Frontal cortex (tissue), 4 donors: Measurements from ENCODE around the gene TRAK1. TPM values are rescaled to one million over a fixed set of nuclear protein-coding genes. Genes with fewer than 3 reads are reported as not detected.
A peak's percentile ranks its signal among the peaks of the same experiment; 100 is the strongest.

ENCODE experiments used
- DNase-seq, 2 donors: peaks; one replicate each; pipeline ENCODE4 v3.0.0; 2012; ENCODE audit warnings: low spot score in 2 of 2
- FAIRE-seq: peaks from 2 replicates; lab custom pipeline; 2012; peaks lifted over from hg19 to GRCh38; lab: Jason Lieb, UNC
- total RNA-seq: library from RNA; depleted of rRNA; stranded (reverse); fragments of >200 nt; gene quantifications from one replicate; pipeline ENCODE4 v1.2.3, GENCODE V29; 2014
- donor health status: control.
- donor health status: control.
- donor health status: control.

Gene TRAK1
- total RNA-seq, 1 donor from 2014 or later = 28.1 TPM

GRCh38 chr3:42169579-42170120 lies 78.5 kb downstream of the TRAK1 start:
- FAIRE-seq (no peak), DNase-seq (no peak)

GRCh38 chr3:42172047-42172654 lies 81.0 kb downstream of the TRAK1 start:
- no peak for DNase-seq
- FAIRE-seq = no peak

- no peak for FAIRE-seq
- DNase-seq = no peak
Observed at GRCh38 chr3:42173307-42173706, 82.2 kb downstream of the TRAK1 start.

DNA sequence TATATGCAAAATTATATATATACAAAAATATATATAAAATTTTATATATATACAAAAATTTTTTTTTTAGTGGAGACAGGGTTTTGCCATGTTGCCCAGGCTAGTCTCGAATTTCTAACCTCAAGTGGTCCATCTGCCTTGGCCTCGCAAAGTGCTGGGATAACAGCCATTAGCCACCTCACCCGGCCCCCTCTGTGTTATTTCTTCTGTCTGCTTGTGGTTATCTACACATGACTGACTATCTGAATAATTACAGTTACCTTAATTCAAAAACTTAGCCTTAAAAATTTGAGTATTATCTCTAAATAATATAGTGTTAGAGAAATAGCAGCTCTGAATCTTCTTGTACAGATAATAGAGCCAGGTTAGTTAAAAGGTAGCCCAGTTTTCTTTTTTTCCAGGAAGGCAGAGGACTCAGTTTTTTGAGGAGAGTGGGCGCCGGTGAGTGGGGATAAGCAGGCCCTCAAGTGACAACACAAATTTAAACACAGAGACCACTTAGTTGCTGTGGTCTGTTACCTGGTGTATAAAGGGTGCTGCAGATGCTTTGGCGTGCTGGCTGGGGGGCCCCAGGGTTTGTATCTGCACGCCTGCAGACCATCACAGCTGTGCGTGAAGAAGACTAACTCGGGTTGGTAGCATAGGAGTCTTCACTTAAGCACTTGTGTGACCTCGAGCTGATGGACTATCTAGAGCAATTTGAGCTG lies 83.7 kb downstream of the TRAK1 start:
- DNase-seq (no peak), FAIRE-seq (no peak)

- DNase-seq (no peak), FAIRE-seq (no peak)
Observed at GRCh38 chr3:42175386-42176240, 84.5 kb downstream of the TRAK1 start.

GRCh38 chr3:42176242-42177034 lies 85.3 kb downstream of the TRAK1 start:
- FAIRE-seq (no peak), DNase-seq (no peak)

DNA sequence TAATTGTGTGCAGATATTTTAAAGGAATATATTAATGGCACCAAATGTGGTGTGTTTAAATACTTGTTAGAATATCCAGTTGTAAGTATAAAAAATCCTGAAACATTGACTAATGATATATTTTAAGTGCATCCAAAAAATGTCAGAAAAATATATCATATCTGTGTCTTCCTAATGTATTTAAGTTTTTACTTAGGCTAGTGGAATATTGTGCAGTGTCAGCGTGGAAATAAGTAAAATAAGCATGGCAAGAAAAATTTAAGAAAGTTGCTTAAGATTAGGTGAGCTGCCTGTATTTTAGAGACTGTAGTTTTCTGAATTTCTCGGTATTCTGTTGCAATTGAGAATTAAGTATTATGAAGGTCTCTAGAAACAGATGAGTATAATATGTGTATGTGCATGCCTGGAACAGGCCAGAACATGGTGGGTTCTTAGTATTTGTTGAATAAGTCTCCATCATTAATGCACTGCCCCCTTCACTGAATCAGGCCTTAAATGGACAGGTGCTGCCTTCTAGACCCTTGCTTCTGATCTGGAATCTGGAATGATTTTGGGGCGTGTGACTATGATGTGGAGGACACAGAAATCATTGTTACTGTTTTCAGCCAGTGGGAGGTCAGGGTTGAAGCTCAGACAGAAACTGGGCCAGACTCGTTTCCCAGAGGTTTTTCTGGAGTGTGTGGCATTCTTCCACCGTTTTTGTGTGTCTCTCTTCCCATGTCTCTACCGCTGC lies 86.1 kb downstream of the TRAK1 start:
- DNase-seq (no peak), FAIRE-seq (no peak)

DNA sequence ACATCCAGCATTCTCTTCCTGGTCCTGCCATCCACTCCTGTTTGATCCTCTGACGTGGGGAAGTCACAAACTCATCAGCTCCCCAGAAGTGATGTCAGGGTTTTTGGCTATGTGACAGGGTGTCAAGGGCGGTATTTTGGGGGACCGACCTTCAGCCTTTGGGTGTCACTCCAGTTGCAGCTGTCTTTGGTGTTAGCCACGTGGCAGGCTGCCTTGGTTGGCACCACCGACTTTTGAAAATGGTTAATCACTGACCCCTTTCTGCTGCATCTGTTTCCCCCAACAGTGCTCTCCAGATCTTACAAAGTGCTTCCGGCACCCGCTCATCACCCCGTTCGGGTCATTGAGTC lies 86.6 kb downstream of the TRAK1 start:
- no peak for DNase-seq
- no peak for FAIRE-seq

- FAIRE-seq (no peak), DNase-seq (peak in 1 of 2 donors; percentile 37)
Observed at GRCh38 chr3:42179110-42179725, 88.1 kb downstream of the TRAK1 start.

DNA sequence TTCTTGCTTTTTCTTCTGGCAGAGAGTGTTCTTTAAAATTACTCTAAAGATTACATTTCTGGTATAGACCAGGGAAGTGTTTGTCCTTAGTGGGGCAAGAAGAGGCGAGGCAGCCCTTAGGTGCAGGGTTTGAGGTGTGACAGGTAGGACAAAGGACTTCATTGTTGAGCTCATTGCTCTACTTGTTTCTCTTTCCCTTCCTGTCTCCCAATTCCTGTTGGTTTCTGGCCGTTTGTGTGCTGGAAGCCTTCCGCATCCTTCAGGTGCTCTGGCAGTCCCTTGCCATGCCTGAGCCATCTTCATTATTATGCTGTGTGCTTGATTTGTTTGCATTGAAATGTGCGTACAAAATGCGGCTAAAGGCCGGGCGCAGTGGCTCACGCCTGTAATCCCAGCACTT lies 89.7 kb downstream of the TRAK1 start:
- no peak for FAIRE-seq

GRCh38 chr3:42182555-42182954 lies 91.4 kb downstream of the TRAK1 start:
- FAIRE-seq = no peak
- DNase-seq = no peak

More for the DNA sequence above, 89.7 kb downstream of the TRAK1 start:
- DNase-seq = no peak

DNA sequence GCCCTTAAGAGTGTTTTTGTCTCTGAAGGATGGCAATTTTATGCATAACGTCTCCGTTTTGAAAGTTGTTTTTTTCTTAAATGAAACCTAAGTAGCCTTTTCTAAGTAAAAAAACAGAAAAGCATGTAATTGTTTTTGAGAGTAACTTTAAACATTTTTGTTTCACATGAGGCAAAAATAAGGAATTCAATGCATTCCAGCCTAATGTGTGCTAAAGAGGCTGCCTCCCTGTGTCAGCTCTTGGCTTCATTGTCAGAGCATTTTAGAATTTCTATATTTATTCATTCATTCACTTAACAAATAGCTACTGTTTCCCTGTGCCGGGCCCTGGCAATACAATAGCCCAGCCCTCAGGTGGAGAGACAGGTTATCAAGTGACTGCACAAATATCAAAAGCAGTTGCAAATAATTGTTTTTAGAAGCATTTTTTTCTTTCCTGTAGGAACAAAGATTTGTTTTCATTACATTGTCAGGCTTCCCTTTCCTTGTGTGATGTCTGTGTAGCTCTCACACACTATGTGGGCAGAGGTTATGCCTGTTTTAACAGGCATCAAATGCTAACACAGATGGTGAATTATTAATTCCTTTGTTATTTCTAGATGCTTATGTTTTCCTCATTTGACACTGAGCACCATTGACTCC lies 93.0 kb downstream of the TRAK1 start:
- FAIRE-seq (no peak), DNase-seq (no peak)

DNA sequence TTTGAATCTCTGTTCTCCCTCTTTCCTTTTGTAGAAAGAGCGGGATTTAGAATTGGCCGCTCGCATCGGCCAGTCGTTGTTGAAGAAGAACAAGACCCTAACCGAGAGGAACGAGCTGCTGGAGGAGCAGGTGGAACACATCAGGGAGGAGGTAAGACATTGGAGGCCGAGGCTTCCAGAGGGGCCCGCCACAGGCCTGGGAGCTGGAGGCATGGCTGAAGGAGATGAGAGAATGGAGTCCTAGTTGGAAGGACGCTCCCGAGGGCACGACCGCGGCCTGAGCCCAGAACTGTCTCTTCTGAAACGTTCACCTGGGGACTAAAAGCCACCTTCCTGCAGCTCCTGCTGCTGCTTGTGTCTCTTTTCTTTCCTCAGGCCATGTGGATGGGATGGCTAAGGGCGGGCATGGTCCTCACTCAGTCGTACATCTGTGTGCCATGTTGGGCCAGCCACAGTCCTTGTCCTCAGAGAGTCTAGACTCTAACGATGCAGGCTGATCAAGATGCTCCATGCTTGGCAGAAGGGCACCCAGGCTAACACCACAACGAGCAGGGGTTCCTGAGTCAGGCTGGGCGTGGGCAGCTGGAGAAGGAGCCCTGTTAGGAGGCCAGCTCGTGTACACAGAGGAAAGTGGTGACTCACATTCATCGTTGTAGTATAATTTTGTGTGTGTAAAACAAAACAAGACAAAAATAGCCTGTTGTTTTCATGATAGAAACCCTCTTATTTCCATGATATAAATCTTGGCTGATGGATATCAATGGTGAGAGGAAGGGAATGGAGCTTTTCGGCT lies 93.7 kb downstream of the TRAK1 start:
- FAIRE-seq (no peak), DNase-seq (no peak)

GRCh38 chr3:42187936-42188335 lies 96.8 kb downstream of the TRAK1 start:
- FAIRE-seq (no peak), DNase-seq (no peak)

DNA sequence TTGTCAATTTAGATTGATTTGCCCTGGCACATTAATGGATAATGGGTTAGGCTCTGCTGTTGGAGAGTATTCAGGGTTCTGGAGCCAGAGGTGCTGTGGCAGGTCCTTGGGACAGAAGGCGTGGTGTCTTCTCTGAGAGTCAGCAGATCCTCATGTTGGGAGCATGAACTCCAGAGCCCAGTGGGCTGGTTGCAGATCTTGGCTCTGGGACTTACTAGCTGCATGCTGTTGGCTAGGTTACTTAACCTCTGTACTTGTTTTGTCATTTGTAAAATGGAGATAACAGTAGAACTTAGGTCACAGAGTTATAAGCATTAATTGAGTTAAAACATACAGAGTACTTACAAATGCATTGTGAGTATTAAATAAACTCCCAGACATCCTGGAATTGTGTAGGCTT lies 97.2 kb downstream of the TRAK1 start:
- DNase-seq = no peak
- no peak for FAIRE-seq

- FAIRE-seq (no peak), DNase-seq (no peak)
Observed at GRCh38 chr3:42189001-42189460, 97.9 kb downstream of the TRAK1 start.

- DNase-seq (no peak), FAIRE-seq (no peak)
Observed at GRCh38 chr3:42189736-42190135, 98.6 kb downstream of the TRAK1 start.
